ENCODE data around the gene KIAA1217. TPM values are rescaled to one million over a fixed set of nuclear protein-coding genes. Genes with fewer than 3 reads are reported as not detected.

The KIAA1217 gene
- total and polyA plus RNA-seq, 3 donors from 2014 or later: 40.0 to 197 (median 134) TPM

GRCh38 chr10:24299578-24300260 lies 90.8 kb downstream of the KIAA1217 start:
- intact Hi-C loops (cut with DNase I; ENCODE audit: low total_unique reads): no loop called here
- WGBS, 2 donors: 90 to 91% methylated on average over 6 of the region's 6 CpGs
- TF ChIP-seq POLR2A (IDR thresholded peaks at IDR 0.05): no peak
- TF ChIP-seq, protein P1, sequence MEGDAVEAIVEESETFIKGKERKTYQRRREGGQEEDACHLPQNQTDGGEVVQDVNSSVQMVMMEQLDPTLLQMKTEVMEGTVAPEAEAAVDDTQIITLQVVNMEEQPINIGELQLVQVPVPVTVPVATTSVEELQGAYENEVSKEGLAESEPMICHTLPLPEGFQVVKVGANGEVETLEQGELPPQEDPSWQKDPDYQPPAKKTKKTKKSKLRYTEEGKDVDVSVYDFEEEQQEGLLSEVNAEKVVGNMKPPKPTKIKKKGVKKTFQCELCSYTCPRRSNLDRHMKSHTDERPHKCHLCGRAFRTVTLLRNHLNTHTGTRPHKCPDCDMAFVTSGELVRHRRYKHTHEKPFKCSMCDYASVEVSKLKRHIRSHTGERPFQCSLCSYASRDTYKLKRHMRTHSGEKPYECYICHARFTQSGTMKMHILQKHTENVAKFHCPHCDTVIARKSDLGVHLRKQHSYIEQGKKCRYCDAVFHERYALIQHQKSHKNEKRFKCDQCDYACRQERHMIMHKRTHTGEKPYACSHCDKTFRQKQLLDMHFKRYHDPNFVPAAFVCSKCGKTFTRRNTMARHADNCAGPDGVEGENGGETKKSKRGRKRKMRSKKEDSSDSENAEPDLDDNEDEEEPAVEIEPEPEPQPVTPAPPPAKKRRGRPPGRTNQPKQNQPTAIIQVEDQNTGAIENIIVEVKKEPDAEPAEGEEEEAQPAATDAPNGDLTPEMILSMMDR (IDR thresholded peaks at IDR 0.05): no peak
- Histone ChIP-seq H3K4me1 (peaks cover 12% of the 10 kb centered on the region), H3K9me3 (no peaks in the 10 kb centered on the region), H3K27me3 (no peaks in the 10 kb centered on the region), H3K27ac (no peak overlapping the region), H3K4me3 (no peak overlapping the region), H3K36me3 (ENCODE audit: low read depth, missing control alignments) (no peaks in the 10 kb centered on the region)
- DNase-seq: no peak

DNA sequence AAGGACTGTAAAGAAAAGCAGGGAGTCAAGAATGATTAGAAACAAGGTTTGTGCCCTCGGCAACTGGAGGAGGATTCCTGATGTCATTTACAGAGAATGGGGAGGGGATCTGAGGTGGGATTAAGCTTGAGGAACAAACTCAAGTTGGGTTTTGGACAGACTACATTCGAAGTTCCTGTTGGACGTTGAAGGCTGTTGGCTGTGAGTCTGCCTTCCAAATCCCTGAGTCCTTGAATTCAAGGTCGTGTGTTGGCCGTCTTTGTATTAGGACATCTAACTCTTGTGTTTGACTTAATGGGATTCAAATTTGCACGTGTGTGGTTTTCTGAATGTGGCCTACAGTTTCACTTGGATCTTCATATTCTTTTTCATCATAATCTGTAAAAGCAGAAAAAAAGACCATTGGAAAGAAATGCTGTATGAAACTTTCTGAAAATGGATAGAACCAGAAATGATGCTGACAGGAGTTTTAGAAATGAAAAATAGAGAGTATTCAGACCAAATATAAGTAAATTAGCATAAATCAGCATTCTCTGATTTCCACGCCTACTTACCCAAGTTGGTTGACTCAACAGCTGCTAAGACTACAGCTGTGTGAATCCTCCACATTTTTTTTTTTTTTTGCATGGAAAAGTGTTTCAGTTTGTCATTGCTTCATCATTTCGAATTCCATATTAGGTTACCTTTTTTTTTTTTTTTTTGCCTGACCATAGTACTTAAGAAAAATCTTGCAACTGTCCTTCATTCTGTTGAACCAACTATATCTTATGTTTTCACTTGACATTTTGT lies 94.8 kb downstream of the KIAA1217 start:
- Histone ChIP-seq H3K9me3 (no peaks in the 10 kb centered on the region), H3K4me1 (peaks cover 30% of the 10 kb centered on the region), H3K4me3 (no peak overlapping the region), H3K36me3 (ENCODE audit: low read depth, missing control alignments) (no peaks in the 10 kb centered on the region), H3K27ac (peak overlapping the region; percentile 26 to 71), H3K27me3 (no peaks in the 10 kb centered on the region)
- TF ChIP-seq POLR2A (IDR thresholded peaks at IDR 0.05): no peak
- TF ChIP-seq, protein P1 (IDR thresholded peaks at IDR 0.05): no peak
- WGBS, 2 donors: 39 to 51% methylated on average over 8 of the region's 8 CpGs
- intact Hi-C loops (cut with DNase I; ENCODE audit: low total_unique reads): no loop called here
- DNase-seq: peak; percentile 62

DNA sequence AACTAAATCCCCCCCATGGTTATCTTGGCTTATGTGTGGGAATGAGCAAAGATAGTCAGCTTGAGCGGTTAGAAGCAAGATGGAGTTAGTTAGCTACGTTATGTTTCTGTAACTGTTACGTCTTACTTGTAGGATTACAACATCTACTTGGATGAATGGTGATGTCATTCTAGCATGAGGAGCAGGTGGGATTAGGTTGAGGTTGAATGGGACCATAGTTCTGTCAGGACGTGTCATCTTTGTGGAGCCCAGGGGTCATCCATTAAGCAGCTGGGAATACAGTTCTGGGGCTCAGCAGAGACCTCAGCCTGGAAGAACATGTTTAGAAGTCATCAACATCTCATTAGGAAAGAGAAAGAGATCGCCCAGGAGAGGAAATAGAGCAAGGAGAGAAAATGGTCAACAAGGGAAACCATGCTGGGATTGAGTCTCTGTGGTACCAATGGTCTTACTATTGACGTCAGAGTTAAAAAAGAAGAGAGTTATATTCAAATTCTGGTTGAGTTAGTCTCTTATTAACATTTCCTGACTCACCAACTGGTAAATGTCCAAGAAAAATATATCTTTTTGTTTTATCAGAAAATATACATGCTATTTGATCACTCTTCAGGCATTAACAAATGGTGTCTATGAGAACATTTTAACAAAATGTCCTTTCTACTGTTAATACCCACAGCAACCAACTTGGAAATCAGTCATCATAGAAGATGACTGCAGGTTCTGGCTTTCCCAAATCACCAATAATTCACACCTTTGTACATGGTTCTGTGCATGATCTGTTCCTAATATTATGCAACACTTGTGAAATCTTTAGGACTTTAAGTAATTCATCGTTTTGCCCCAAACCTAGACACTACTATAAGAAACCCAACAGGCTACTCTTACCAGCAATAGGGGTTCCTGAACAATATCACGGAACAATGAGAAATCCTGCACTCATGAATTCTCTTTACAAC lies 96.9 kb downstream of the KIAA1217 start:
- Histone ChIP-seq H3K9me3 (no peaks in the 10 kb centered on the region), H3K4me1 (peaks cover 30% of the 10 kb centered on the region), H3K4me3 (no peak overlapping the region), H3K36me3 (ENCODE audit: low read depth, missing control alignments) (no peaks in the 10 kb centered on the region), H3K27me3 (no peaks in the 10 kb centered on the region), H3K27ac (peak overlapping the region in 1 of 2 donors; percentile 76)
- no peak for TF ChIP-seq POLR2A (IDR thresholded peaks at IDR 0.05)
- TF ChIP-seq, protein P1 (IDR thresholded peaks at IDR 0.05): no peak
- DNase-seq: no peak
- 78 to 90% methylated on average over 8 of the region's 8 CpGs for WGBS, 2 donors
- intact Hi-C loops (cut with DNase I; ENCODE audit: low total_unique reads): no loop called here

DNA sequence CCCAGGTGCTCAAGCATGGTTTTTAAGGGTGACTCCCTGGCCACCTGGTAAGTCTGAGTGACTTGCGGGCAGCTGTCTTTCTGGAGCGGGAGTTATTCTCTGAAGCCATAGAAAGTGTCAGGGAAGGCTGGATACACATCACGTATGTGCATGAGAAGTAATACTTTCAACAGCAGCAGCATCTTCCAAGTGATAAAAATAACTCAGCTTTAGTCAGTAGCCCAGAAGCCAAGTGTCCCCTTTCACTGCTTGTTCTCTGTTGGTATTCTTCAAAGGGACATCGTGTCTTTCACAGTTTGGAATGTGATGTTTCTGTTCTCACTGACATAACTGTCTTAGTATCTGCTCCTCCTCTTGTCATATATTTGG lies 97.6 kb downstream of the KIAA1217 start:
- Histone ChIP-seq H3K4me1 (peaks cover 30% of the 10 kb centered on the region), H3K4me3 (no peak overlapping the region), H3K27me3 (no peaks in the 10 kb centered on the region), H3K27ac (peak overlapping the region in 1 of 2 donors; percentile 76), H3K9me3 (no peaks in the 10 kb centered on the region), H3K36me3 (ENCODE audit: low read depth, missing control alignments) (no peaks in the 10 kb centered on the region)
- DNase-seq: no peak
- TF ChIP-seq, protein P1 (IDR thresholded peaks at IDR 0.05): no peak
- no peak for TF ChIP-seq POLR2A (IDR thresholded peaks at IDR 0.05)
- 44 to 60% methylated on average over 4 of the region's 4 CpGs for whole genome bisulfite sequencing, 2 donors
- intact Hi-C loops (cut with DNase I; ENCODE audit: low total_unique reads): no loop called here
